Measurements from ENCODE around the gene SGPP1. TPM values are rescaled to one million over a fixed set of nuclear protein-coding genes. Genes with fewer than 3 reads are reported as not detected.
A peak's percentile ranks its signal among the peaks of the same experiment; 100 is the strongest.

Gene SGPP1
- total RNA-seq, 1 experiment from 2014 or later: 17.7 TPM

DNA sequence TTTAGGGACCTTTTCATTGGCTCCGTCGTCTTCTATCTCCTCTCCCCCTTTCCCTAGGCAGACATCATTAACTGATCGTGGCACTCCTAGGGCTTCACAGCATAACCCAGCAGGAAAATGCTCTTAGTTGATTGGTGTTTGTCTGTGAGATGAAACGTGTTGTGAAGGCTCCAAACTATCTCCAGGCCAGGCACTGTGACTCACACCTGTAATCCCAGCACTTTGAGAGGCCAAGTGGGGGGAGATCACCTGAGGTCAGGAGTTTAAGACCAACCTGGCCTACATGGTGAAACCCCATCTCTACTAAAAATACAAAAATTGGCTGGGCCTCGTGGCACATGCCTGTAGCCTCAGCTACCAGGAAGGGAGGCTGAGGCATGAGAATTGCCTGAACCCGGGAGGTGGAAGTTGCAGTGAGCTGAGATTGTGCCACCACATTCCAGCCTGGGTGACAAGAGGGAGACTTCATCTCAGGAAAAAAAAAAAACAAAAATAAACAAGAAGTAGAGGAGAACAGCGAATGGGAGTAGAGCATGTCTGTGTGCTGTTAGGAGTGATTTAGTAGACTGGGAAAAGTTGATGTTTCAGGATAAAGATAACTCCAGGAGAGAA lies 53.9 kb downstream of the SGPP1 start:
- Histone ChIP-seq H4K20me1 (ENCODE audit: insufficient read depth) (no peaks in the 10 kb centered on the region), H3K4me2 (ENCODE audit: low read length) (0 out of 2 replicates have a peak overlapping the region, but pooled peaks have one; percentile 2), H3K9me3 (ENCODE audit: control insufficient read depth in 1 of 2, insufficient read depth in 1 of 2, low read depth in 1 of 2, low read length in 2 of 2) (no peaks in the 10 kb centered on the region), H3K9me2 (ENCODE audit: insufficient read depth) (no peaks in the 10 kb centered on the region), H2AFZ (ENCODE audit: low read depth, low read length, poor library complexity, severe bottlenecking) (no peak overlapping the region), H3K79me2 (ENCODE audit: insufficient read depth, low read length) (no peaks in the 10 kb centered on the region), H3K27ac (ENCODE audit: low read depth, low read length) (no peak overlapping the region), H3K36me3 (ENCODE audit: control insufficient read depth in 1 of 2, insufficient read depth in 2 of 2, low read length in 2 of 2) (no peaks in the 10 kb centered on the region), H3K4me3 (replicated peaks in 1 of 2; ENCODE audit: low read depth in 1 of 2, low read length in 2 of 2) (no peak overlapping the region), H3K27me3 (ENCODE audit: insufficient read depth, low read length) (no peaks in the 10 kb centered on the region), H3K9ac (ENCODE audit: low read length) (no peak overlapping the region), H3K4me1 (ENCODE audit: control insufficient read depth in 1 of 2, insufficient read depth in 2 of 2, low read length in 2 of 2) (peaks cover 0 to 6% of the 10 kb centered on the region in 2 experiments; a peak in 2 of 4 replicates)
- intact Hi-C loops (cut with micrococcal nuclease): no loop called here
- POLR2A ChIA-PET: no interaction called here
- TF ChIP-seq, protein P1, sequence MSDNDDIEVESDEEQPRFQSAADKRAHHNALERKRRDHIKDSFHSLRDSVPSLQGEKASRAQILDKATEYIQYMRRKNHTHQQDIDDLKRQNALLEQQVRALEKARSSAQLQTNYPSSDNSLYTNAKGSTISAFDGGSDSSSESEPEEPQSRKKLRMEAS (IDR thresholded peaks at IDR 0.05): no peak
- TF ChIP-seq ZNF274 (IDR thresholded peaks at IDR 0.05; ENCODE audit: low read depth, low read length) (no peak), POLR2A (IDR thresholded peaks at IDR 0.05; ENCODE audit: borderline replicate concordance, extremely low read depth, insufficient read depth, insufficient read length) (no peak), ZFX (IDR thresholded peaks at IDR 0.05) (no peak), POLR2AphosphoS5 (IDR thresholded peaks at IDR 0.05; ENCODE audit: low read depth, low read length) (no peak), JUND (IDR thresholded peaks at IDR 0.05) (no peak)
- TF ChIP-seq, protein P2, sequence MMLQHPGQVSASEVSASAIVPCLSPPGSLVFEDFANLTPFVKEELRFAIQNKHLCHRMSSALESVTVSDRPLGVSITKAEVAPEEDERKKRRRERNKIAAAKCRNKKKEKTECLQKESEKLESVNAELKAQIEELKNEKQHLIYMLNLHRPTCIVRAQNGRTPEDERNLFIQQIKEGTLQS (IDR thresholded peaks at IDR 0.05): no peak
- ATAC-seq (no peak), DNase-seq (ENCODE audit: low read depth, low spot score) (no peak)
- BruUV-seq (replicated peaks): no TSS peak
- RAD21 ChIA-PET (ENCODE audit: low non-redundant PET in 1 of 2, low total read pairs in 2 of 2, uncharacterized antibody in 2 of 2, unreplicated experiment in 2 of 2): no interaction called here
- CTCF ChIA-PET: no interaction called here

DNA sequence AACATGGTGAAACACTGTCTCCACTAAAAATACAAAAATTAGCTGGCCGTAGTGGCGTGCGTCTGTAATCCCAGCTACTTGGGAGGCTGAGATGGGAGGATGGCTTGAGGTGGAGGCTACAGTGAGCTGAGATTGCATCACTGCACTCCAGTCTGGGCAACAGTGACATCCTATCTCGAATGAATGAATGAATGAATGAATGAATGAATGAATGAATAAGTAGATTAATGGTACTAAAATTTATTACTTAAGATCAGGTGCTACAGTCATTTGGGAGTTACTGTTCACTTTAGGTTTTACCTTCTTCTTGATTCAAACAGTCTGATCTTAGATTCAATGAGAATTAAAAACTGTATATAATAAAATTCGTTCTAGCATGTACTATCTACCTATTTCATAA lies 54.6 kb downstream of the SGPP1 start:
- Histone ChIP-seq H3K27ac (ENCODE audit: low read depth, low read length) (no peak overlapping the region), H4K20me1 (ENCODE audit: insufficient read depth) (no peaks in the 10 kb centered on the region), H3K4me1 (ENCODE audit: control insufficient read depth in 1 of 2, insufficient read depth in 2 of 2, low read length in 2 of 2) (peaks cover 0 to 6% of the 10 kb centered on the region in 2 experiments; a peak in 2 of 4 replicates), H2AFZ (ENCODE audit: low read depth, low read length, poor library complexity, severe bottlenecking) (no peak overlapping the region), H3K9me3 (ENCODE audit: control insufficient read depth in 1 of 2, insufficient read depth in 1 of 2, low read depth in 1 of 2, low read length in 2 of 2) (no peaks in the 10 kb centered on the region), H3K27me3 (ENCODE audit: insufficient read depth, low read length) (no peaks in the 10 kb centered on the region), H3K4me3 (replicated peaks in 1 of 2; ENCODE audit: low read depth in 1 of 2, low read length in 2 of 2) (no peak overlapping the region), H3K79me2 (ENCODE audit: insufficient read depth, low read length) (no peaks in the 10 kb centered on the region), H3K4me2 (ENCODE audit: low read length) (no peak overlapping the region), H3K36me3 (ENCODE audit: control insufficient read depth in 1 of 2, insufficient read depth in 2 of 2, low read length in 2 of 2) (no peaks in the 10 kb centered on the region), H3K9me2 (ENCODE audit: insufficient read depth) (no peaks in the 10 kb centered on the region), H3K9ac (ENCODE audit: low read length) (no peak overlapping the region)
- no peak for DNase-seq (ENCODE audit: low read depth, low spot score)
- POLR2A ChIA-PET: no interaction called here
- RAD21 ChIA-PET (ENCODE audit: low non-redundant PET in 1 of 2, low total read pairs in 2 of 2, uncharacterized antibody in 2 of 2, unreplicated experiment in 2 of 2): no interaction called here
- intact Hi-C loops (cut with micrococcal nuclease): no loop called here
- BruUV-seq (replicated peaks): no TSS peak
- CTCF ChIA-PET: no interaction called here
- ATAC-seq: no peak
- TF ChIP-seq, protein P3, sequence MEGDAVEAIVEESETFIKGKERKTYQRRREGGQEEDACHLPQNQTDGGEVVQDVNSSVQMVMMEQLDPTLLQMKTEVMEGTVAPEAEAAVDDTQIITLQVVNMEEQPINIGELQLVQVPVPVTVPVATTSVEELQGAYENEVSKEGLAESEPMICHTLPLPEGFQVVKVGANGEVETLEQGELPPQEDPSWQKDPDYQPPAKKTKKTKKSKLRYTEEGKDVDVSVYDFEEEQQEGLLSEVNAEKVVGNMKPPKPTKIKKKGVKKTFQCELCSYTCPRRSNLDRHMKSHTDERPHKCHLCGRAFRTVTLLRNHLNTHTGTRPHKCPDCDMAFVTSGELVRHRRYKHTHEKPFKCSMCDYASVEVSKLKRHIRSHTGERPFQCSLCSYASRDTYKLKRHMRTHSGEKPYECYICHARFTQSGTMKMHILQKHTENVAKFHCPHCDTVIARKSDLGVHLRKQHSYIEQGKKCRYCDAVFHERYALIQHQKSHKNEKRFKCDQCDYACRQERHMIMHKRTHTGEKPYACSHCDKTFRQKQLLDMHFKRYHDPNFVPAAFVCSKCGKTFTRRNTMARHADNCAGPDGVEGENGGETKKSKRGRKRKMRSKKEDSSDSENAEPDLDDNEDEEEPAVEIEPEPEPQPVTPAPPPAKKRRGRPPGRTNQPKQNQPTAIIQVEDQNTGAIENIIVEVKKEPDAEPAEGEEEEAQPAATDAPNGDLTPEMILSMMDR (IDR thresholded peaks at IDR 0.05 in 2 of 3, conservative IDR thresholded peaks at IDR 0.05 in 1 of 3; ENCODE audit: borderline replicate concordance in 1 of 3, insufficient read depth in 1 of 3, low read depth in 2 of 3, low read length in 2 of 3): no peak
- TF ChIP-seq, protein P4, sequence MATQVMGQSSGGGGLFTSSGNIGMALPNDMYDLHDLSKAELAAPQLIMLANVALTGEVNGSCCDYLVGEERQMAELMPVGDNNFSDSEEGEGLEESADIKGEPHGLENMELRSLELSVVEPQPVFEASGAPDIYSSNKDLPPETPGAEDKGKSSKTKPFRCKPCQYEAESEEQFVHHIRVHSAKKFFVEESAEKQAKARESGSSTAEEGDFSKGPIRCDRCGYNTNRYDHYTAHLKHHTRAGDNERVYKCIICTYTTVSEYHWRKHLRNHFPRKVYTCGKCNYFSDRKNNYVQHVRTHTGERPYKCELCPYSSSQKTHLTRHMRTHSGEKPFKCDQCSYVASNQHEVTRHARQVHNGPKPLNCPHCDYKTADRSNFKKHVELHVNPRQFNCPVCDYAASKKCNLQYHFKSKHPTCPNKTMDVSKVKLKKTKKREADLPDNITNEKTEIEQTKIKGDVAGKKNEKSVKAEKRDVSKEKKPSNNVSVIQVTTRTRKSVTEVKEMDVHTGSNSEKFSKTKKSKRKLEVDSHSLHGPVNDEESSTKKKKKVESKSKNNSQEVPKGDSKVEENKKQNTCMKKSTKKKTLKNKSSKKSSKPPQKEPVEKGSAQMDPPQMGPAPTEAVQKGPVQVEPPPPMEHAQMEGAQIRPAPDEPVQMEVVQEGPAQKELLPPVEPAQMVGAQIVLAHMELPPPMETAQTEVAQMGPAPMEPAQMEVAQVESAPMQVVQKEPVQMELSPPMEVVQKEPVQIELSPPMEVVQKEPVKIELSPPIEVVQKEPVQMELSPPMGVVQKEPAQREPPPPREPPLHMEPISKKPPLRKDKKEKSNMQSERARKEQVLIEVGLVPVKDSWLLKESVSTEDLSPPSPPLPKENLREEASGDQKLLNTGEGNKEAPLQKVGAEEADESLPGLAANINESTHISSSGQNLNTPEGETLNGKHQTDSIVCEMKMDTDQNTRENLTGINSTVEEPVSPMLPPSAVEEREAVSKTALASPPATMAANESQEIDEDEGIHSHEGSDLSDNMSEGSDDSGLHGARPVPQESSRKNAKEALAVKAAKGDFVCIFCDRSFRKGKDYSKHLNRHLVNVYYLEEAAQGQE (IDR thresholded peaks at IDR 0.05; ENCODE audit: low read depth): no peak
- TF ChIP-seq ELF1 (IDR thresholded peaks at IDR 0.05; ENCODE audit: borderline replicate concordance, low read depth): no peak
- no peak for TF ChIP-seq TCF7L2 (IDR thresholded peaks at IDR 0.05; ENCODE audit: borderline replicate concordance, extremely low read depth, insufficient read depth, insufficient read length)
- TF ChIP-seq, protein P1 (IDR thresholded peaks at IDR 0.05): no peak

Data from HCT116 (cell line).